ENCODE measurements around the gene ARHGAP24. TPM values are rescaled to one million over a fixed set of nuclear protein-coding genes. Genes with fewer than 3 reads are reported as not detected.
A peak's percentile ranks its signal among the peaks of the same experiment; 100 is the strongest.

The ARHGAP24 gene
- total RNA-seq, 1 donor, result 56.6 TPM

DNA sequence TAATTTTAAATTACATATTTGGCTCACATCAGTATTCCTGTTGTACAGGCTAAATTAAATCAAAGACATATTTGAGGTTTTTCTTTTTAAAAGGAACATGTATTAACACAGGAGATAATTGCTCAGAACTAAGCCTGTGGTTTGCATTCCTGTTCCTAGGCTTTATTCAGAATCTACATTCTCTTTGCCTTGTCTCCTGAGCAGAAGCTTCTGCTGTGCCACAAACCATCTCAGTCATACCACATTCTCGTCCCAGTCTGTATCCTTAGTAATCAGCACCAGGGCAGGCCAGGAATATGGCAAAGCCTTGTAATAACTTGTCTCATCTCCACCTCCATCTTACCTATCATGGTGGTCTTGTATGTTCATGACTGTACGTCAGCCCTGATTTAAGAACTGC is 162.8 kb downstream of the ARHGAP24 start:
- peak; percentile 25 for DNase-seq (ENCODE audit: low read depth)
- H3K4me3 ChIP-seq (ENCODE audit: low read depth, low read length), result no peak overlapping the region
- TF ChIP-seq CTCF (IDR thresholded peaks at IDR 0.05; ENCODE audit: insufficient read depth, low read depth, low read length), result no peak

- TF ChIP-seq CTCF (IDR thresholded peaks at IDR 0.05; ENCODE audit: insufficient read depth, low read depth, low read length), result no peak
- no peak overlapping the region for H3K4me3 ChIP-seq (ENCODE audit: low read depth, low read length)
- DNase-seq (ENCODE audit: low read depth), result no peak
Measured at GRCh38 chr4:85639946-85640345, 165.0 kb downstream of the ARHGAP24 start.

DNA sequence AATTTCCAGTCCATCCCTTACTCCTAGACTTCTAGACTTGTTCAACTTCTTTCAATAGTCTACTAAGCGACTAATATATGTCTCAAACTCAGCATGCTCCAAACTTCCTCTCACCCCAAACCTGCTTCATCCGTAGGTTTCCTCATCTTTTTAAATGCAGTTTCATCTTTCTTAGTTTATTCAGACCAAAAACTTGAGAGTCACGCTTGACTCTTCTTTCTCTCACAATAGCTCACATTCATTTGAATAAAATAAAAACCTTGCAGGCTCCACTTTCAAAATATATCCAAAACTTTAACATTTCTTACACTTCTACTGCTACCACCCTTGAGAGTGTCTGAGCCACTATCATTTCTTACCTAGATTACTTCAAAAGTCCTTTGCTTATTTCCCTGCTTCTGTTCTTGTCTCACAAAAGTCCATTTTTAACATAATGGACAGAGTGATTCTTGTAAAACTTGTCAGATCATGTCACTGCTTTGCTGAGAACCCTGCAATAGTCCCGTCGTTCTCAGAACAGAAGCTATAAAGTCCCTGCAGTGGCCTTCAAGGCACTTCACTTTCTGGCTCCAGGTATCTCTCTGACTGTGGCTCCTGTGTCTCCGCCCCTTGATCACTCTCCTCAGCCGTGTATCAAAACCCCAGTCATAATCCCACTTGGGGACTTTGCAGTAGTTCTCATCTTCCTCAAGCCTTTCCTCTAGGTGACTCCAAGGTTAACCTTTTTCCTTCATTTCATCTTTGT is 167.6 kb downstream of the ARHGAP24 start:
- H3K4me3 ChIP-seq (ENCODE audit: low read depth, low read length), result no peak overlapping the region
- no peak for TF ChIP-seq CTCF (IDR thresholded peaks at IDR 0.05; ENCODE audit: insufficient read depth, low read depth, low read length)
- DNase-seq (ENCODE audit: low read depth), result no peak

DNA sequence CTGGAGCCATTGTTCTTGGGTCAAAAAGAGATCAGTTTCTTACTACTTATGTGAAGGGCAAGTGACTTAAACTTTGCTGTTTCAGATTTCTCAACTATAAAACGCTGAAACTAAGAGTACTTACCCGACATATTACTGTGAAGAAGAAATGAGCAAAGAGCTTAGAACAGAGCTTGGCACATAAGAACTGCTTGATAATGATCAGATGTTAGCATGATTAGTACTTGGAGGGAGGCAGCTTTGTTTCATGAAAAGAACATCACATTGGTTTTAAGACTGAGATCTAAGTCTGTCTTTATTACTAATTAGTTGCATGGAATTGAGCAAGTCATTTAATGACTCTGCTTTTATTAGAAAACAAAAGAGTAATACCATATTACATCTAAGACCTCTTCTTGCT is 169.1 kb downstream of the ARHGAP24 start:
- TF ChIP-seq CTCF (IDR thresholded peaks at IDR 0.05; ENCODE audit: insufficient read depth, low read depth, low read length), result no peak
- no peak overlapping the region for H3K4me3 ChIP-seq (ENCODE audit: low read depth, low read length)
- no peak for DNase-seq (ENCODE audit: low read depth)

DNA sequence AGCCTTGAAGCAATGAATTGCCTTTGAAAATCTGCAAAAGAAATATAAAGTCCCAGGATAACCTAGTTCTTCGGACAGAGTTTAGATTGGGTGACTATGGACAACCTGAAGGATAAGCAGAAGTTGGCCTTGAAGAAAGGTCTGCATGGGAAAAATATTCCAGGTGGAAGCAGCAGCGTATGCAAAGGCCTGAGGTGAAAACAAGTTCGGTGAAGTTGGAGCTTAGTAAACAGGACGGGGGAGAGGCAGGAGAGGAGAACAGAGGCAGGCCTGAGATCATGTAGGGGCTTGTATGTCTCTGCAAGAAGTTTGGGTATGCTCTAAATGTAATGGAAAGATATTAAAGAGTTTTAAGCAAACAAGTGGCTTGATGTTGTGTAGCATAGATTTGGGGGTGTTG is 176.0 kb downstream of the ARHGAP24 start:
- no peak for DNase-seq (ENCODE audit: low read depth)
- no peak overlapping the region for H3K4me3 ChIP-seq (ENCODE audit: low read depth, low read length)
- TF ChIP-seq CTCF (IDR thresholded peaks at IDR 0.05; ENCODE audit: insufficient read depth, low read depth, low read length), result no peak

DNA sequence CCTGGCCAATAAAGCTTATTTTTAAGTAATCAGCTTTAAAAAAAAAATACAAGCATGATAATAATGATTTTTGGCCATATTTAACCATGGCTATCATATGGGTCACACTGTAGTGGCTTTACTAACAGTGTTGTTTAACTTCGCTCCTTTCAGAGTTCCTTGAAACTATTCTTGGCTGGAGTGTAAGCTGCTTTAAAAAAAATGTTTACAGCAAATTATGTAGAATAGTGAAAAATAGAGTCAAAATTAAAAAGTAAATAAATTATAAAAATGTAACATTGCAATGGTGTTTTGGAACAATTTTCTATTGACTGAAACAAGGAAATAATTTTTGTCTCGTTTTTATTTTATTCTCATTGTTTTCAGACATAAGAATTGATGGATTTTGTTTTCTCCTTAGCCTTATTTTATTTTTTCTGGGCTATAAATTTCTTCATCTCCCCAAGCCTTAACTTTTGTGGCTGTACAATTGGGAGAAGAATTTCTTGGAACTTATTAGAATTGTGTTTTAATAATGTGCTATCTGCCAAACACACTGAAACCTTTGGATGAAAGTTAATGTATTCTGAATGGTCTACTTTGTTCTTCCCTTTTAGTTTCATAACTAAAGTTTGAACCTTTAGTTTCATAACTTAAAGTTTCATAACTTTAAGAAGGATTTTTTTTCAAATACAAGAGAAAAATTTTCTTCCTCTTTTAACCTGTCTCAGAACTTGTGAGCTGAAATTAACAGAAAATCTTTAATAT is 182.0 kb downstream of the ARHGAP24 start:
- no peak for DNase-seq (ENCODE audit: low read depth)
- H3K4me3 ChIP-seq (ENCODE audit: low read depth, low read length), result no peak overlapping the region
- TF ChIP-seq CTCF (IDR thresholded peaks at IDR 0.05; ENCODE audit: insufficient read depth, low read depth, low read length), result no peak
